ENCODE measurements around the gene DNAJB9.

DNAJB9 gene

DNA sequence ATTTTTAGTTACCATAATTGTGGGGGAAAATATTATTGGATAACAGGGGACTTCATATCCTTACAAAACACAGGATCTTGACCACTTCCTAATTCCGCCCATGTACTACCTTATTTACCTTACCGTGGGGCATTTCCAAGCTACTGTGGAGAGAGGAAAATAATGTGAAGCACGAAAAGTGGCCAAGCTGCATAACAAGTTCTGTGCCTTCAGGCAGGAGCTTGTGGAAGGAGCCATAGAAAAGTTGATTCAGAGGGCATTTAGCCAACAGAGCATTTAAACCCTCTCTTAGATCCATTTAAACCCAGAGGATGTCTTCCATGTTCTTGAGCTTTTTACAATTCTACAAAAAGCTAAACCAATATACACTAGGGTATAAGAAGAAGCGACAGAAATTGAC, 41.6 kb downstream of the DNAJB9 start:
- DNase-seq = no peak

GRCh38 chr7:108613147-108613948, 43.7 kb downstream of the DNAJB9 start:
- DNase-seq = peak in 1 of 2 donors; percentile 69

- no peak for DNase-seq
These were observed 44.3 kb downstream of the DNAJB9 start for GRCh38 chr7:108613949-108614381.

DNA sequence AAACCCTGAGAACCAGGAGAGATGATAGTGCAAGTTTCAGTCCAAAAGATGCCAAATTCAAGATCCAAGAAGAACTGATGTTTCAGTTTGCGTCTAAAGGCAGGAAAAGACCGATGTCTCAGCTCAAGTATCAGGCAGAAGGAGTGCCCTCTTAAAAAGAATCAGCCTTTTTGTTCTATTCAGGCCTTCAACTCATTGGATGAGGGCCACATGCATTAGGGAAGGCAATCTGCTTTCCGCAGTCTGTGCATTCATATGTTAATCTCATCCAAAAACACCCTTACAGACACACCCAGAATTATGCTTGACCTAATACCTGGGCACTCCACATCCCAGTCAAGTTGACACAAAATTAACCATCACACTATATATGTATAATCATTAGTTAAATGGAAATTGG, 45.2 kb downstream of the DNAJB9 start:
- no peak for DNase-seq

- no peak for DNase-seq
These were observed 48.4 kb downstream of the DNAJB9 start for GRCh38 chr7:108618056-108618455.

DNA sequence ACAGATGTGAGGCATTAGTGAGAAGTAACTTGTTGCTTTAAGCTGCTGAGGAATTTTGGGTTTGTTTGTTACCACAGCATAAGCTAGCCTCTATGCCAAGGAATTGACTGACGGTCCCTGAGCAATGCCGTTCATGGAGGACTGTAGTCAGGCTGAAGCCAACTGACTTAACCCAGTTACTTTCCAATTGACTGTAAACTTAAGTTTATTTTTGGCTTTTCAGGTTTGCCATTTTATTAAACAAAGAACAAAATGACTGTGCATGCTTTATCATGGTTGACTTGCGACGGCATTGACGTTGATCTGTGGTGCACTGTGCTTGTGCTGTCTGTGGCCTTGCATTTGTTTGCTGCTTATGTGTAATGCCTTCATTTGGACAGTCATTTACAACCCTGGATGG, 53.5 kb downstream of the DNAJB9 start:
- DNase-seq = no peak

All from hippocampal formation (tissue), 2 donors.